Activated T-helper 9 cell treated with anti-CD3 and anti-CD28 coated beads, Interleukin-2, amount 50 U/mL, for 16 hours (primary cell): Measurements from ENCODE around the gene TMPO.
A peak's percentile ranks its signal among the peaks of the same experiment; 100 is the strongest.
"Not testable (repeated sequence)": the region's sequence is repeated elsewhere in the genome, so short reads cannot be mapped to it uniquely, and the experiment has no call there.

Experiments used
- DNase-seq: peaks from one replicate; pipeline ENCODE4 v3.0.0-alpha.2; 2020; ENCODE audit warnings: low read depth

The TMPO gene

GRCh38 chr12:98579347-98579746 is 64.0 kb downstream of the TMPO start:
- DNase-seq, result no peak

- no peak for DNase-seq
These were observed 64.4 kb downstream of the TMPO start for GRCh38 chr12:98579835-98580234.

- no peak for DNase-seq
These were observed 65.3 kb downstream of the TMPO start for GRCh38 chr12:98580695-98581094.

GRCh38 chr12:98581101-98581500 is 65.7 kb downstream of the TMPO start:
- no peak for DNase-seq

GRCh38 chr12:98582093-98582492 is 66.7 kb downstream of the TMPO start:
- DNase-seq, result no peak

- no peak for DNase-seq
These were observed 71.7 kb downstream of the TMPO start for GRCh38 chr12:98587084-98587483.

GRCh38 chr12:98591209-98591608 is 75.8 kb downstream of the TMPO start:
- DNase-seq, result no peak

- no peak for DNase-seq
These were observed 77.5 kb downstream of the TMPO start for GRCh38 chr12:98592825-98593322.

GRCh38 chr12:98593351-98594049 is 78.1 kb downstream of the TMPO start, which contains the start of gene SLC25A3:
TSS of gene SLC25A3 (plus strand) at chr12:98593686. CDS start at chr12:98593979, 293 bp downstream.
- peak; percentile 91 for DNase-seq

GRCh38 chr12:98594050-98594835 is 78.9 kb downstream of the TMPO start:
- DNase-seq, result peak; percentile 20

- DNase-seq, result no peak
These were observed 80.0 kb downstream of the TMPO start for GRCh38 chr12:98595243-98595988.

GRCh38 chr12:98597313-98597712 is 81.9 kb downstream of the TMPO start:
- DNase-seq, result not testable (repeated sequence)
